ENCODE results near the gene RSAD1. TPM values are rescaled to one million over a fixed set of nuclear protein-coding genes. Genes with fewer than 3 reads are reported as not detected.
A peak's percentile ranks its signal among the peaks of the same experiment; 100 is the strongest.

RSAD1 gene
- total RNA-seq, 2 donors from 2014 or later: 22.2 to 29.3 TPM

GRCh38 chr17:50439008-50439407 is 39.7 kb upstream of the RSAD1 start:
- Histone ChIP-seq H3K9ac (ENCODE audit: low read depth in 2 of 2, low read length in 2 of 2) (peak overlapping the region in 1 of 2 donors; percentile 12), H3K27me3 (no peaks in the 10 kb centered on the region), H3K27ac (no peak overlapping the region), H3K4me3 (no peak overlapping the region), H3K9me3 (no peaks in the 10 kb centered on the region), H3K36me3 (no peaks in the 10 kb centered on the region), H3K4me1 (peaks cover 6% of the 10 kb centered on the region)
- TF ChIP-seq CTCF (IDR thresholded peaks at IDR 0.05): no peak
- intact Hi-C loops (cut with DNase I): no loop called here
- DNase-seq: no peak

- Histone ChIP-seq H3K36me3 (no peaks in the 10 kb centered on the region), H3K4me1 (peaks cover 6% of the 10 kb centered on the region), H3K4me3 (no peak overlapping the region), H3K9ac (ENCODE audit: low read depth in 2 of 2, low read length in 2 of 2) (peak overlapping the region in 1 of 2 donors; percentile 81), H3K27me3 (no peaks in the 10 kb centered on the region), H3K9me3 (no peaks in the 10 kb centered on the region), H3K27ac (peak overlapping the region; percentile 19)
- DNase-seq: peak; percentile 73
- intact Hi-C loops (cut with DNase I): no loop called here
- no peak for TF ChIP-seq CTCF (IDR thresholded peaks at IDR 0.05)
These were observed 38.4 kb upstream of the RSAD1 start for GRCh38 chr17:50440172-50440837.

- Histone ChIP-seq H3K9ac (ENCODE audit: low read depth in 2 of 2, low read length in 2 of 2) (peak overlapping the region; percentile 57 to 81), H3K27ac (peak overlapping the region; percentile 19), H3K4me1 (peaks cover 6% of the 10 kb centered on the region), H3K4me3 (no peak overlapping the region), H3K36me3 (no peaks in the 10 kb centered on the region), H3K27me3 (no peaks in the 10 kb centered on the region), H3K9me3 (no peaks in the 10 kb centered on the region)
- TF ChIP-seq CTCF (IDR thresholded peaks at IDR 0.05): no peak
- peak; percentile 18 for DNase-seq
- intact Hi-C loops (cut with DNase I): no loop called here
These were observed 37.5 kb upstream of the RSAD1 start for GRCh38 chr17:50440838-50441829.

DNA sequence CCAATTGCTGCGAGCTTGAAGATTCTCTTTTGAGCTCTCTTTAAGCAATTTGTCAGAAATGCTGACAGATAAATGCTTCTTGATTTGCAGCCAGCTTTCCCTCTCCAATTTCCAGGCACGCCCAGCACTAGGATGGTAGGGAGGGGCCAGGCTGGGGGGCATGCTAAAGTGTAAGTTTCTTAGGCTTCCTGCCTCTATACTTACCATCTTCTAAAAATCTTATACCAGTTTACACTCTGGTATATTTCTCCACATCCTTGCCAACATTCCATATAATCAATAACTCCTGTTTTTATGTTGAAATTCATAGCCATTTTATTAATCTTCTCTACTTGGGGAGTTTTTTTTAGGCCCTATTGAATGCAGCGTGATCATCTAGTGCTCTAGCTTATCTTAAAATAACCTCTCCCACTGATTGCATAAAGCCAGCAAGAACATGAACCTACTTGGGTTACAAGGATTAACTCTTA is 35.1 kb upstream of the RSAD1 start:
- H3K4me3 ChIP-seq: no peak overlapping the region
- intact Hi-C loops (cut with DNase I): no loop called here
- peak overlapping the region in 1 of 2 donors; percentile 1 for H3K9ac ChIP-seq (ENCODE audit: low read depth in 2 of 2, low read length in 2 of 2)
- H3K27ac ChIP-seq: no peak overlapping the region
- H3K36me3 ChIP-seq: no peaks in the 10 kb centered on the region
- DNase-seq: peak; percentile 76
- H3K9me3 ChIP-seq: no peaks in the 10 kb centered on the region
- H3K27me3 ChIP-seq: no peaks in the 10 kb centered on the region
- no peak for TF ChIP-seq CTCF (IDR thresholded peaks at IDR 0.05)
- H3K4me1 ChIP-seq: peaks cover 6% of the 10 kb centered on the region

GRCh38 chr17:50444841-50445715 is 33.6 kb upstream of the RSAD1 start:
- H3K27me3 ChIP-seq: no peaks in the 10 kb centered on the region
- H3K36me3 ChIP-seq: no peaks in the 10 kb centered on the region
- H3K9ac ChIP-seq (ENCODE audit: low read depth in 2 of 2, low read length in 2 of 2): no peak overlapping the region
- intact Hi-C loops (cut with DNase I): no loop called here
- H3K4me1 ChIP-seq: peaks cover 6% of the 10 kb centered on the region
- no peaks in the 10 kb centered on the region for H3K9me3 ChIP-seq
- no peak for DNase-seq
- no peak overlapping the region for H3K27ac ChIP-seq
- no peak for TF ChIP-seq CTCF (IDR thresholded peaks at IDR 0.05)
- H3K4me3 ChIP-seq: no peak overlapping the region
